ENCODE measurements around the gene LDB3.

DNA sequence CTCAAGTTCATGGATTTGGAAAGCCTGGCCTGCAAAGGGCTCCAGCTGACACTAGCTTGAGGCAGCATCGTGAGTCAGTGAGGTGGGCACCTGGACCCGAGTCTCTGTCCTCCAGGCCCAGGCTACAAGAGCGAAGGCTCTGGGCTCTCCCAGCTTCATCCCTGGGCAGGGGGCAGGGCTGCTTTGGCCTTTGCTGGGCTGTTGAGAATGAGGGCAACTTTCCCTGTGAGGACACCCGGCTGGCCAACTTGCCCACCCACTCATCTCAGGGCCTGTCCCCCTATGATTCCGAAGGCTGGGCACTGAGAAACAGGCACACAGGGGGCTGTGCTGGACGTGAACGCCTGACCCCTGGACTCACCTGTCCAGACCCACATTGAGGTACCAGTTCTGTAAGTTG, 24.4 kb downstream of the LDB3 start:
- TF ChIP-seq POLR2A (IDR thresholded peaks at IDR 0.05), result no peak
- TF ChIP-seq, protein P1, sequence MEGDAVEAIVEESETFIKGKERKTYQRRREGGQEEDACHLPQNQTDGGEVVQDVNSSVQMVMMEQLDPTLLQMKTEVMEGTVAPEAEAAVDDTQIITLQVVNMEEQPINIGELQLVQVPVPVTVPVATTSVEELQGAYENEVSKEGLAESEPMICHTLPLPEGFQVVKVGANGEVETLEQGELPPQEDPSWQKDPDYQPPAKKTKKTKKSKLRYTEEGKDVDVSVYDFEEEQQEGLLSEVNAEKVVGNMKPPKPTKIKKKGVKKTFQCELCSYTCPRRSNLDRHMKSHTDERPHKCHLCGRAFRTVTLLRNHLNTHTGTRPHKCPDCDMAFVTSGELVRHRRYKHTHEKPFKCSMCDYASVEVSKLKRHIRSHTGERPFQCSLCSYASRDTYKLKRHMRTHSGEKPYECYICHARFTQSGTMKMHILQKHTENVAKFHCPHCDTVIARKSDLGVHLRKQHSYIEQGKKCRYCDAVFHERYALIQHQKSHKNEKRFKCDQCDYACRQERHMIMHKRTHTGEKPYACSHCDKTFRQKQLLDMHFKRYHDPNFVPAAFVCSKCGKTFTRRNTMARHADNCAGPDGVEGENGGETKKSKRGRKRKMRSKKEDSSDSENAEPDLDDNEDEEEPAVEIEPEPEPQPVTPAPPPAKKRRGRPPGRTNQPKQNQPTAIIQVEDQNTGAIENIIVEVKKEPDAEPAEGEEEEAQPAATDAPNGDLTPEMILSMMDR (IDR thresholded peaks at IDR 0.05), result no peak
